ENCODE measurements around the gene PTPN6.

DNA sequence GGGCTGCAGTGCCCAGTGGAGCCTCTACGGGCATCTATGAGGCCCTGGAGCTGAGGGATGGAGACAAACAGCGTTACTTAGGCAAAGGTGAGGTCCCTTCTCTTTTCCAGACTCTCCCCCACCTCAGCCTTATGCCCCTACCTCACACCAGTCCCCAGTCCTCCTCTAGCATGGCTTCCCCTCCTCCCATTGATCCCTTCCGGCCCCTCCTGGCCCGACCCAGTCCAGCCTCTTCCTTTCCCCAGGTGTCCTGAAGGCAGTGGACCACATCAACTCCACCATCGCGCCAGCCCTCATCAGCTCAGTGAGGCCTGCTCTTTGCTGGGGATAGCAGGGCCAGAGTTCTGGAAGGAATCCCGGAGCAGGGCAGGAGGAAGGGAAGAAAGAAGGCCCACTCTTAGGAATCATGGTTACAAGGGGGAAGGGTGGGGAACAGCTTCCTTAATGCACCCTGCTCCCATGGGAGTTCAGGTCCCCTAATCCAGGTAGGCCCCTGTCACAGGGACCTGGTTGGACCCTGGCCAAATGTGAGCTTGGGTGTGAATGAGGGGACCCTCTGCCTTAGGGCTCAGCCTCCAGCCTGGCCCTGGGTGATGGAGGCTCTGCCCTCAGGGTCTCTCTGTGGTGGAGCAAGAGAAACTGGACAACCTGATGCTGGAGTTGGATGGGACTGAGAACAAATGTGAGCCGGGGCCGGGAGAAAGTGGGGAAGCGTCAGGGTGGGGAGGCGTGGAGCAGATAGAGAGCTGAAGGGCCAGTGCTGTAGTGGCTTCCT, 34.5 kb upstream of the PTPN6 start:
- TF ChIP-seq, protein P1, sequence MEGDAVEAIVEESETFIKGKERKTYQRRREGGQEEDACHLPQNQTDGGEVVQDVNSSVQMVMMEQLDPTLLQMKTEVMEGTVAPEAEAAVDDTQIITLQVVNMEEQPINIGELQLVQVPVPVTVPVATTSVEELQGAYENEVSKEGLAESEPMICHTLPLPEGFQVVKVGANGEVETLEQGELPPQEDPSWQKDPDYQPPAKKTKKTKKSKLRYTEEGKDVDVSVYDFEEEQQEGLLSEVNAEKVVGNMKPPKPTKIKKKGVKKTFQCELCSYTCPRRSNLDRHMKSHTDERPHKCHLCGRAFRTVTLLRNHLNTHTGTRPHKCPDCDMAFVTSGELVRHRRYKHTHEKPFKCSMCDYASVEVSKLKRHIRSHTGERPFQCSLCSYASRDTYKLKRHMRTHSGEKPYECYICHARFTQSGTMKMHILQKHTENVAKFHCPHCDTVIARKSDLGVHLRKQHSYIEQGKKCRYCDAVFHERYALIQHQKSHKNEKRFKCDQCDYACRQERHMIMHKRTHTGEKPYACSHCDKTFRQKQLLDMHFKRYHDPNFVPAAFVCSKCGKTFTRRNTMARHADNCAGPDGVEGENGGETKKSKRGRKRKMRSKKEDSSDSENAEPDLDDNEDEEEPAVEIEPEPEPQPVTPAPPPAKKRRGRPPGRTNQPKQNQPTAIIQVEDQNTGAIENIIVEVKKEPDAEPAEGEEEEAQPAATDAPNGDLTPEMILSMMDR (conservative IDR thresholded peaks at IDR 0.05; ENCODE audit: low read depth, low read length), result no peak
- TF ChIP-seq EZH2 (IDR thresholded peaks at IDR 0.05; ENCODE audit: borderline replicate concordance, low read depth, low read length, poor library complexity, severe bottlenecking), result no peak

Data from A673 (cell line).